Thyroid gland (tissue), 4 donors: ENCODE data around the gene AK1.

Source experiments
- CTCF ChIP-seq, 6 experiments: fragments of 200-600 bp in 3 of 6; fragments of 450-650 bp in 3 of 6; sonication (generic) in 3 of 6; IDR thresholded peaks; one replicate each; pipeline ENCODE4 v1.5.1; 2016 to 2019; ENCODE audit warnings: antibody characterized with exemption in 6 of 6, mild to moderate bottlenecking in 2 of 6, inconsistent platforms in 1 of 6, moderate library complexity in 1 of 6
- POLR2A ChIP-seq, 2 donors: fragments of 450-650 bp; IDR thresholded peaks; one replicate each; pipeline ENCODE4 v1.6.1; 2017; ENCODE audit warnings: antibody characterized with exemption in 2 of 2, mild to moderate bottlenecking in 2 of 2, moderate library complexity in 1 of 2

GRCh38 chr9:127874301-127875221, 2.9 kb downstream of the AK1 start:
- TF ChIP-seq CTCF (IDR thresholded peaks at IDR 0.05) = no peak
- TF ChIP-seq POLR2A (IDR thresholded peaks at IDR 0.05) = no peak
